K562 (cell line): ENCODE data around the gene TBC1D9. TPM values are rescaled to one million over a fixed set of nuclear protein-coding genes. Genes with fewer than 3 reads are reported as not detected.

ENCODE experiments used
- ATAC-seq: fragments of 200-7000 bp; cut with Tn5 transposase; 3 replicates; pipeline ENCODE4 v1.9.1; 2020; ENCODE audit warnings: moderate library complexity
- BruUV-seq: library from RNA; stranded (reverse); fragments of 400-500 nt; replicated peaks from 2 replicates; lab custom pipeline; 2021; lab: Mats Ljungman, UMichigan
- CTCF ChIA-PET: fragments of 300-600 bp; formaldehyde crosslinking; extraction: SDS; loops from one replicate; lab custom pipeline; 2021; ENCODE audit warnings: low intra/inter-chr PET ratio; lab: Yijun Ruan, JAX
- POLR2A ChIA-PET: fragments of 300-600, 350-650 bp; sonication (Branson Sonifier 250); formaldehyde crosslinking; extraction: SDS; loops from one replicate; lab custom pipeline; 2021; ENCODE audit warnings: antibody characterized with exemption, inconsistent platforms; lab: Yijun Ruan, JAX
- DNase-seq, 4 experiments: peaks; one replicate each; pipeline versions ENCODE4 v3.0.0 to v3.0.0-alpha.2; 2011 to 2018; ENCODE audit warnings: low spot score in 3 of 4, mixed read lengths in 3 of 4; ENCODE audit errors: extremely low read depth in 1 of 4
- FAIRE-seq: peaks from 2 replicates; lab custom pipeline; 2011; peaks lifted over from hg19 to GRCh38; lab: Jason Lieb, UNC
- H2AFZ ChIP-seq: 2 replicates; pipeline ENCODE4 v1.6.0; 2011; ENCODE audit warnings: low read depth, low read length, control low read depth, inconsistent platforms
- H3K27ac ChIP-seq: fragments of 200-600 bp; 3 replicates; pipeline ENCODE4 v1.8.0; 2011; ENCODE audit warnings: low read depth, mild to moderate bottlenecking, control low read depth, inconsistent platforms, low read length, moderate library complexity, mixed read lengths; ENCODE audit errors: extremely low read depth
- H3K27me3 ChIP-seq, 2 experiments: fragments of 300-600 bp in 1 of 2; 2 replicates in 1 of 2; 3 replicates in 1 of 2; pipeline versions ENCODE4 v1.6.0 to v1.8.0; 2011; ENCODE audit warnings: inconsistent platforms in 2 of 2, low read length in 2 of 2, mild to moderate bottlenecking in 1 of 2, mixed read lengths in 1 of 2, moderate library complexity in 1 of 2; ENCODE audit not compliant: control insufficient read depth in 2 of 2, insufficient read depth in 2 of 2
- H3K36me3 ChIP-seq: fragments of 300-600 bp; 3 replicates; pipeline ENCODE4 v1.8.0; 2011; ENCODE audit warnings: mild to moderate bottlenecking, low read length, inconsistent platforms; ENCODE audit not compliant: control insufficient read depth, insufficient read depth
- H3K4me1 ChIP-seq, 2 experiments: fragments of 200-600 bp in 1 of 2; replicated peaks in 1 of 2; 2 replicates in 1 of 2; 3 replicates in 1 of 2; pipeline versions ENCODE4 v1.5.1 to v1.8.0; 2011; ENCODE audit warnings: inconsistent platforms in 2 of 2, low read length in 2 of 2, mild to moderate bottlenecking in 1 of 2, mixed read lengths in 1 of 2, moderate library complexity in 1 of 2; ENCODE audit not compliant: control insufficient read depth in 2 of 2, insufficient read depth in 2 of 2
- H3K4me2 ChIP-seq: 2 replicates; pipeline ENCODE4 v1.6.1; 2011; ENCODE audit warnings: low read length, control low read depth, inconsistent platforms, mixed read lengths; ENCODE audit not compliant: insufficient read depth
- H3K4me3 ChIP-seq: fragments of 200-600 bp; sonication (generic), shearing (Covaris generic); 2 replicates; pipeline ENCODE4 v1.5.1; 2016; ENCODE audit warnings: control low read depth, inconsistent platforms
- H3K79me2 ChIP-seq: fragments of 200-600 bp; 3 replicates; pipeline ENCODE4 v1.8.0; 2011; ENCODE audit warnings: low read length, inconsistent platforms; ENCODE audit not compliant: control insufficient read depth, insufficient read depth
- H3K9ac ChIP-seq, 2 experiments: 2 replicates each; pipeline versions ENCODE4 v1.6.0 to v1.6.1; 2011; ENCODE audit warnings: low read depth in 2 of 2, low read length in 2 of 2, control low read depth in 1 of 2, inconsistent platforms in 1 of 2, mild to moderate bottlenecking in 1 of 2, mixed read lengths in 1 of 2; ENCODE audit not compliant: insufficient read depth in 1 of 2
- H3K9me1 ChIP-seq: one replicate; pipeline ENCODE4 v1.6.0; 2011; ENCODE audit warnings: inconsistent platforms, mild to moderate bottlenecking, low read length, moderate library complexity; ENCODE audit not compliant: control insufficient read depth, insufficient read depth
- H3K9me3 ChIP-seq: replicated peaks from 2 replicates; pipeline ENCODE4 v1.5.1; 2011; ENCODE audit warnings: low read depth, low read length, inconsistent platforms; ENCODE audit not compliant: control insufficient read depth, insufficient read depth
- H4K20me1 ChIP-seq: replicated peaks from 2 replicates; pipeline ENCODE4 v1.6.1; 2011; ENCODE audit warnings: low read length, inconsistent platforms, mixed read lengths; ENCODE audit not compliant: control insufficient read depth, insufficient read depth
- ELF4 ChIP-seq: fragments of 450-650 bp; formaldehyde crosslinking; IDR thresholded peaks from 2 replicates; pipeline ENCODE4 v1.4.0; 2022; ENCODE audit warnings: missing genetic modification characterization
- FUS ChIP-seq: fragments of 200-400 bp; formaldehyde crosslinking; optimal IDR thresholded peaks from 2 replicates; pipeline ENCODE3; 2017; ENCODE audit warnings: low read depth, low read length
- HDAC6 ChIP-seq: IDR thresholded peaks from 2 replicates; pipeline ENCODE4 v1.6.1; 2012; ENCODE audit warnings: low read depth, mild to moderate bottlenecking, control low read depth, inconsistent platforms, low read length, moderate library complexity
- MTA2 ChIP-seq: fragments of 450-650 bp; IDR thresholded peaks from 2 replicates; pipeline ENCODE4 v1.6.1; 2016; ENCODE audit warnings: low read depth
- NCOA6 ChIP-seq: fragments of 450-650 bp; IDR thresholded peaks from 2 replicates; pipeline ENCODE4 v1.6.1; 2017; ENCODE audit warnings: mild to moderate bottlenecking
- POLR3G ChIP-seq: IDR thresholded peaks from 2 replicates; pipeline ENCODE4 v1.6.1; 2011; ENCODE audit not compliant: insufficient read length, insufficient replicate concordance; ENCODE audit errors: extremely low read depth
- PRPF4 ChIP-seq: fragments of 200-400 bp; formaldehyde crosslinking; IDR thresholded peaks from one replicate; pipeline ENCODE4 v1.6.1; 2017; ENCODE audit warnings: low read length, low read depth, mild to moderate bottlenecking; ENCODE audit not compliant: insufficient read depth, poor library complexity, severe bottlenecking
- RBM39 ChIP-seq: fragments of 200-400 bp; formaldehyde crosslinking; optimal IDR thresholded peaks from 2 replicates; pipeline ENCODE3; 2018; ENCODE audit warnings: low read depth, low read length
- SETDB1 ChIP-seq: IDR thresholded peaks from one replicate; pipeline ENCODE4 v1.6.1; 2012; ENCODE audit warnings: low read length, control low read depth, inconsistent platforms
- TAF7 ChIP-seq: fragments of 450-650 bp; IDR thresholded peaks from 2 replicates; pipeline ENCODE4 v1.6.1; 2016; ENCODE audit warnings: missing genetic modification characterization, missing compliant biosample characterization
- TARDBP ChIP-seq: fragments of 450-650 bp; IDR thresholded peaks from 2 replicates; pipeline ENCODE4 v1.6.1; 2016
- ZFPM2 ChIP-seq: fragments of 250-450 bp; sonication (Bioruptor Pico); IDR thresholded peaks from 2 replicates; pipeline ENCODE4 v1.5.1; 2022; ENCODE audit warnings: mild to moderate bottlenecking
- ZNF143 ChIP-seq: sonication (generic); formaldehyde crosslinking; IDR thresholded peaks from 2 replicates; pipeline ENCODE4 v1.9.0; 2022; ENCODE audit warnings: mild to moderate bottlenecking, missing genetic modification reagents
- ZNF780A ChIP-seq: fragments of 250-450 bp; sonication (Bioruptor Pico); IDR thresholded peaks from 2 replicates; pipeline ENCODE4 v1.5.0; 2021; ENCODE audit warnings: mild to moderate bottlenecking
- WGBS: fragments of 100-300 bp; shearing (Covaris generic); methylation state at CpG from one replicate; pipeline ENCODE4 v1.1.6; 2016; ENCODE audit warnings: low coverage, mixed read lengths; ENCODE audit not compliant: insufficient coverage; ENCODE audit errors: missing lambda C conversion rate; 5-methylcytosine and 5-hydroxymethylcytosine counted together
- in situ Hi-C: fragments of 300-500 bp; cut with MboI; formaldehyde crosslinking; loops from 4 replicates; pipeline ENCODE4 v1.15.0; 2018; ENCODE audit warnings: inconsistent platforms, mixed read lengths
- intact Hi-C: fragments of 100-400 bp; cut with micrococcal nuclease; formaldehyde crosslinking; loops from 2 replicates; pipeline ENCODE4 v1.14.2; 2022
- polyA plus RNA-seq, 8 experiments: library from polyadenylated mRNA; depleted of rRNA in 4 of 8; stranded (reverse) in 5 of 8; unstranded in 3 of 8; fragments of >200 nt; fragmentation: Nextera tagmentation in 2 of 8; fragmentation: Illumina TruSeq in 1 of 8; extraction: Ambion mirVana in 2 of 8; extraction: Trizol in 1 of 8; gene quantifications; 2 replicates each; pipeline versions ENCODE4 v1.2.1 to v1.2.3, GENCODE V29; 2011 to 2014; ENCODE audit warnings: inconsistent platforms in 1 of 8, missing spikeins in 1 of 8
- total RNA-seq, 7 experiments: library from RNA; depleted of rRNA in 6 of 7; stranded (reverse); fragments of >200 nt in 6 of 7; fragmentation: Illumina TruSeq in 2 of 7; extraction: Trizol in 2 of 7; gene quantifications; 2 replicates each; pipeline versions ENCODE4 v1.2.1 to v1.2.3, GENCODE V29; 2011 to 2021; ENCODE audit warnings: low replicate concordance in 1 of 7
- TF ChIP-seq, protein P1 (sequence below): fragments of 450-650 bp; conservative IDR thresholded peaks from 2 replicates; pipeline ENCODE4 v1.6.1; 2016; ENCODE audit warnings: missing genetic modification characterization, low read depth, mild to moderate bottlenecking, control low read depth, missing compliant biosample characterization
- TF ChIP-seq, protein P2 (sequence below): fragments of 250-450 bp; sonication (Bioruptor Pico); IDR thresholded peaks from 2 replicates; pipeline ENCODE4 v1.8.0; 2021; ENCODE audit warnings: borderline replicate concordance, mild to moderate bottlenecking, moderate library complexity; ENCODE audit not compliant: poor library complexity, severe bottlenecking

The TBC1D9 gene
- total and polyA plus RNA-seq, 9 of the 15 experiments (the other 6 are each of a cell fraction or from before 2014, with no cell fraction given), result 0.13 TPM; not detected in 8

DNA sequence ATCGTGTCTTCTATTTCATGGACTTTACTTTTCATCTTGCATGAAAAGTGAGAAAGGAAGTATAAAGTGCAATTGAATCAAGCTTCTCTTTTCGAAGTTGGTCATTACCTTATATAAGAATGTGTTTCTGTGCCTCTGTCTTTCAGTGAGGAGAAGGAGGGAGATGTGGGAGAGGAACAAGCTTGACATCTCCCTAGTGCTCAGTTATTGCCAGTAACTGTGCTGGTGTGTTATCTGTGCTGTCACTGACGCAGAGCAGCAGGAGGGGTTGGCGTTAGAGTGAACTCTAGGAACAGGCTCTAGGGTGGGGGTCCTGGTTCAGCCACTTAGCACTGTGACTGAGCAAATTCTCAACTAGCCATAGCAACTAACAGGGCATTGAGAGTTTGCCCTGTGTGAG is 34.0 kb upstream of the TBC1D9 start:
- Histone ChIP-seq H3K27ac (no peak overlapping the region), H3K4me1 (no peaks in the 10 kb centered on the region), H3K27me3 (no peaks in the 10 kb centered on the region), H2AFZ (no peak overlapping the region), H3K79me2 (no peaks in the 10 kb centered on the region), H3K4me2 (no peak overlapping the region), H3K4me3 (no peak overlapping the region), H3K9me3 (no peaks in the 10 kb centered on the region), H3K9me1 (no peaks in the 10 kb centered on the region), H3K9ac (no peak overlapping the region), H4K20me1 (no peaks in the 10 kb centered on the region), H3K36me3 (no peaks in the 10 kb centered on the region)
- no peak for DNase-seq
- WGBS, result 2% methylated on average over 4 of the region's 4 CpGs
- BruUV-seq, result no TSS peak
- ChIA-PET POLR2A (no interaction called here), CTCF (no interaction called here)
- no peak for FAIRE-seq
- no peak for TF ChIP-seq RBM39
- no peak for TF ChIP-seq ZFPM2
- TF ChIP-seq FUS, result no peak
- no peak for TF ChIP-seq NCOA6
- TF ChIP-seq MTA2, result no peak
- TF ChIP-seq ZNF780A (CRISPR knock-in tag), result no peak
- TF ChIP-seq, protein P1, sequence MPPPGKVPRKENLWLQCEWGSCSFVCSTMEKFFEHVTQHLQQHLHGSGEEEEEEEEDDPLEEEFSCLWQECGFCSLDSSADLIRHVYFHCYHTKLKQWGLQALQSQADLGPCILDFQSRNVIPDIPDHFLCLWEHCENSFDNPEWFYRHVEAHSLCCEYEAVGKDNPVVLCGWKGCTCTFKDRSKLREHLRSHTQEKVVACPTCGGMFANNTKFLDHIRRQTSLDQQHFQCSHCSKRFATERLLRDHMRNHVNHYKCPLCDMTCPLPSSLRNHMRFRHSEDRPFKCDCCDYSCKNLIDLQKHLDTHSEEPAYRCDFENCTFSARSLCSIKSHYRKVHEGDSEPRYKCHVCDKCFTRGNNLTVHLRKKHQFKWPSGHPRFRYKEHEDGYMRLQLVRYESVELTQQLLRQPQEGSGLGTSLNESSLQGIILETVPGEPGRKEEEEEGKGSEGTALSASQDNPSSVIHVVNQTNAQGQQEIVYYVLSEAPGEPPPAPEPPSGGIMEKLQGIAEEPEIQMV (tag), result no peak
- TF ChIP-seq ZNF143, result no peak
- TF ChIP-seq POLR3G, result no peak
- TF ChIP-seq HDAC6, result no peak
- no peak for TF ChIP-seq TARDBP
- TF ChIP-seq TAF7 (tag), result no peak
- TF ChIP-seq SETDB1, result no peak
- no peak for TF ChIP-seq ELF4 (CRISPR knock-in tag)
- TF ChIP-seq, protein P2, sequence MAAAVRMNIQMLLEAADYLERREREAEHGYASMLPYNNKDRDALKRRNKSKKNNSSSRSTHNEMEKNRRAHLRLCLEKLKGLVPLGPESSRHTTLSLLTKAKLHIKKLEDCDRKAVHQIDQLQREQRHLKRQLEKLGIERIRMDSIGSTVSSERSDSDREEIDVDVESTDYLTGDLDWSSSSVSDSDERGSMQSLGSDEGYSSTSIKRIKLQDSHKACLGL, result no peak
- TF ChIP-seq PRPF4, result no peak
- ATAC-seq, result no peak
- intact Hi-C loops (no loop called here), in situ Hi-C loops (no loop called here)
